ENCODE measurements around the gene GARNL3. TPM values are rescaled to one million over a fixed set of nuclear protein-coding genes. Genes with fewer than 3 reads are reported as not detected.

Gene GARNL3
- total RNA-seq, 1 donor from 2014 or later, result 5.6 TPM

GRCh38 chr9:127344368-127345000 lies 79.9 kb downstream of the GARNL3 start:
- no peak for DNase-seq (ENCODE audit: low spot score)

GRCh38 chr9:127345566-127345965 lies 81.0 kb downstream of the GARNL3 start:
- DNase-seq (ENCODE audit: low spot score), result no peak

GRCh38 chr9:127346584-127346983 lies 82.0 kb downstream of the GARNL3 start:
- no peak for DNase-seq (ENCODE audit: low spot score)

- peak; percentile 11 for DNase-seq (ENCODE audit: low spot score)
Measured at GRCh38 chr9:127347831-127348776, 83.5 kb downstream of the GARNL3 start.

GRCh38 chr9:127349483-127350113 lies 85.0 kb downstream of the GARNL3 start:
- DNase-seq (ENCODE audit: low spot score), result no peak

GRCh38 chr9:127351182-127352166 lies 86.9 kb downstream of the GARNL3 start:
- peak; percentile 28 for DNase-seq (ENCODE audit: low spot score)

- DNase-seq (ENCODE audit: low spot score), result peak; percentile 73
Measured at GRCh38 chr9:127353882-127354281, 89.3 kb downstream of the GARNL3 start.

GRCh38 chr9:127356906-127357305 lies 92.3 kb downstream of the GARNL3 start:
- DNase-seq (ENCODE audit: low spot score), result peak; percentile 69

GRCh38 chr9:127358023-127358535 lies 93.5 kb downstream of the GARNL3 start:
- no peak for DNase-seq (ENCODE audit: low spot score)

- no peak for DNase-seq (ENCODE audit: low spot score)
Measured at GRCh38 chr9:127358770-127359169, 94.2 kb downstream of the GARNL3 start.

- DNase-seq (ENCODE audit: low spot score), result no peak
Measured at GRCh38 chr9:127360250-127360649, 95.7 kb downstream of the GARNL3 start.

GRCh38 chr9:127360829-127361228 lies 96.3 kb downstream of the GARNL3 start:
- no peak for DNase-seq (ENCODE audit: low spot score)

GRCh38 chr9:127361561-127361960 lies 97.0 kb downstream of the GARNL3 start:
- no peak for DNase-seq (ENCODE audit: low spot score)

GRCh38 chr9:127362829-127363228 lies 98.3 kb downstream of the GARNL3 start:
- peak; percentile 43 for DNase-seq (ENCODE audit: low spot score)

- peak; percentile 47 for DNase-seq (ENCODE audit: low spot score)
Measured at GRCh38 chr9:127365461-127365860, 100.9 kb downstream of the GARNL3 start.

GRCh38 chr9:127366594-127366993 lies 102.0 kb downstream of the GARNL3 start:
- DNase-seq (ENCODE audit: low spot score), result no peak

GRCh38 chr9:127368852-127369402 lies 104.4 kb downstream of the GARNL3 start:
- DNase-seq (ENCODE audit: low spot score), result no peak

- DNase-seq (ENCODE audit: low spot score), result no peak
Measured at GRCh38 chr9:127369428-127369827, 104.9 kb downstream of the GARNL3 start.

- no peak for DNase-seq (ENCODE audit: low spot score)
Measured at GRCh38 chr9:127370147-127370579, 105.6 kb downstream of the GARNL3 start.

All from mesenteric fat pad (tissue), 1 donor.